Thymus (tissue), 11 donors: ENCODE data around the gene MTFR1L. TPM values are rescaled to one million over a fixed set of nuclear protein-coding genes. Genes with fewer than 3 reads are reported as not detected.
A peak's percentile ranks its signal among the peaks of the same experiment; 100 is the strongest.

ENCODE experiments used
- DNase-seq, 9 donors: peaks; one replicate each; pipeline ENCODE4 v3.0.0-alpha.2; 2013; ENCODE audit warnings: low spot score in 9 of 9, low read depth in 6 of 9, missing footprints in 1 of 9
- H3K27ac ChIP-seq, 2 donors: one replicate each; pipeline ENCODE4 v1.5.1; 2013; ENCODE audit warnings: control low read depth in 1 of 2, low read depth in 1 of 2, low read length in 1 of 2, mild to moderate bottlenecking in 1 of 2, moderate library complexity in 1 of 2
- H3K27me3 ChIP-seq, 2 donors: one replicate each; pipeline ENCODE4 v1.5.1; 2013; ENCODE audit warnings: low read length in 1 of 2; ENCODE audit not compliant: control insufficient read depth in 2 of 2, insufficient read depth in 1 of 2
- H3K36me3 ChIP-seq, 2 donors: one replicate each; pipeline ENCODE4 v1.5.1; 2013; ENCODE audit warnings: low read length in 1 of 2, mild to moderate bottlenecking in 1 of 2, moderate library complexity in 1 of 2; ENCODE audit not compliant: control insufficient read depth in 2 of 2, insufficient read depth in 2 of 2
- H3K4me1 ChIP-seq, 2 donors: one replicate each; pipeline ENCODE4 v1.5.1; 2013; ENCODE audit warnings: low read length in 2 of 2; ENCODE audit not compliant: control insufficient read depth in 2 of 2, insufficient read depth in 2 of 2
- H3K4me3 ChIP-seq, 2 donors: one replicate each; pipeline ENCODE4 v1.5.1; 2013; ENCODE audit warnings: low read length in 2 of 2, control low read depth in 1 of 2, mild to moderate bottlenecking in 1 of 2
- H3K9me3 ChIP-seq, 2 donors: one replicate each; pipeline ENCODE4 v1.5.1; 2013; ENCODE audit warnings: low read length in 1 of 2, mild to moderate bottlenecking in 1 of 2; ENCODE audit not compliant: control insufficient read depth in 2 of 2, insufficient read depth in 1 of 2
- WGBS: extraction: QIAGEN DNeasy Blood & Tissue Kit; methylation state at CpG from one replicate; pipeline ENCODE4 v1.1.7; 2013; 5-methylcytosine and 5-hydroxymethylcytosine counted together
- polyA plus RNA-seq: library from polyadenylated mRNA; stranded (reverse); fragments of 200-250 nt; gene quantifications from one replicate; pipeline ENCODE4 v1.2.3, GENCODE V29; 2013
- total RNA-seq: library from RNA; stranded (reverse); fragments of 120-200 nt; gene quantifications from one replicate; pipeline ENCODE4 v1.2.4, GENCODE V29; 2013
- donor health status: healthy.

The MTFR1L gene
- total and polyA plus RNA-seq, 2 donors, result 21.5 to 53.9 TPM

- Histone ChIP-seq H3K36me3 (no peaks in the 10 kb centered on the region), H3K4me1 (peaks cover 11 to 26% of the 10 kb centered on the region in 2 donors), H3K9me3 (peaks cover 0 to 10% of the 10 kb centered on the region in 2 donors), H3K4me3 (peak within 1 kb of the TSS; percentile 40 to 64), H3K27ac (peak within 1 kb of the TSS in 1 of 2 donors; percentile 81), H3K27me3 (peaks cover 7 to 27% of the 10 kb centered on the region in 2 donors)
- under 1% methylated on average over 75 of the region's 75 CpGs for WGBS
- peak in 7 of 9 donors; percentile 26 to 73 (median 43) for DNase-seq
Observed at GRCh38 chr1:25875154-25875855, 55.6 kb downstream of the MTFR1L start, which contains the start of gene PAQR7. Gene PAQR7, minus strand, starts transcription at chr1:25875708. Its CDS starts 11,869 bp downstream, at chr1:25863839.

- Histone ChIP-seq H3K4me3 (peak overlapping the region; percentile 26 to 64), H3K27me3 (peaks cover 7 to 27% of the 10 kb centered on the region in 2 donors), H3K4me1 (peaks cover 11 to 24% of the 10 kb centered on the region in 2 donors), H3K36me3 (no peaks in the 10 kb centered on the region), H3K27ac (peak overlapping the region in 1 of 2 donors; percentile 53), H3K9me3 (peaks cover 0 to 10% of the 10 kb centered on the region in 2 donors)
- DNase-seq, result no peak
- 41% methylated on average over 32 of the region's 32 CpGs for WGBS
Observed at GRCh38 chr1:25875856-25876692, 56.3 kb downstream of the MTFR1L start.

- 86% methylated on average over 2 of the region's 2 CpGs for WGBS
Observed at GRCh38 chr1:25876693-25877077, 56.9 kb downstream of the MTFR1L start.

GRCh38 chr1:25877155-25877554, 57.4 kb downstream of the MTFR1L start:
- no peak for DNase-seq
- peaks cover 7 to 27% of the 10 kb centered on the region in 2 donors for H3K27me3 ChIP-seq
- H3K4me3 ChIP-seq, result no peak overlapping the region
- H3K36me3 ChIP-seq, result no peaks in the 10 kb centered on the region
- H3K4me1 ChIP-seq, result peaks cover 11 to 16% of the 10 kb centered on the region in 2 donors
- H3K27ac ChIP-seq, result no peak overlapping the region
- H3K9me3 ChIP-seq, result peaks cover 0 to 8% of the 10 kb centered on the region in 2 donors
- WGBS, result 92% methylated on average over 2 of the region's 2 CpGs

More at GRCh38 chr1:25876693-25877077, 56.9 kb downstream of the MTFR1L start:
- Histone ChIP-seq H3K9me3 (peaks cover 0 to 10% of the 10 kb centered on the region in 2 donors), H3K27me3 (peaks cover 7 to 27% of the 10 kb centered on the region in 2 donors), H3K4me1 (peaks cover 11 to 18% of the 10 kb centered on the region in 2 donors), H3K4me3 (no peak overlapping the region), H3K27ac (no peak overlapping the region), H3K36me3 (no peaks in the 10 kb centered on the region)
- DNase-seq, result no peak

- peaks cover 11 to 16% of the 10 kb centered on the region in 2 donors for H3K4me1 ChIP-seq
- no peak overlapping the region for H3K27ac ChIP-seq
- no peaks in the 10 kb centered on the region for H3K36me3 ChIP-seq
- 95% methylated on average over 5 of the region's 5 CpGs for WGBS
- H3K9me3 ChIP-seq, result peaks cover 0 to 6% of the 10 kb centered on the region in 2 donors
- peaks cover 7 to 27% of the 10 kb centered on the region in 2 donors for H3K27me3 ChIP-seq
- DNase-seq, result no peak
- no peak overlapping the region for H3K4me3 ChIP-seq
Observed at GRCh38 chr1:25878690-25879089, 58.9 kb downstream of the MTFR1L start.

- no peak overlapping the region for H3K4me3 ChIP-seq
- peaks cover 8 to 10% of the 10 kb centered on the region in 2 donors for H3K4me1 ChIP-seq
- no peak overlapping the region for H3K27ac ChIP-seq
- no peak for DNase-seq
- H3K27me3 ChIP-seq, result peaks cover 4 to 21% of the 10 kb centered on the region in 2 donors
- H3K36me3 ChIP-seq, result no peaks in the 10 kb centered on the region
- H3K9me3 ChIP-seq, result peaks cover 0 to 2% of the 10 kb centered on the region in 2 donors
- 92% methylated on average over 2 of the region's 2 CpGs for WGBS
Observed at GRCh38 chr1:25879675-25880074, 59.9 kb downstream of the MTFR1L start.

GRCh38 chr1:25880518-25880917, 60.8 kb downstream of the MTFR1L start:
- Histone ChIP-seq H3K9me3 (no peaks in the 10 kb centered on the region), H3K4me1 (peaks cover 2 to 5% of the 10 kb centered on the region in 2 donors), H3K27me3 (peaks cover 2 to 12% of the 10 kb centered on the region in 2 donors), H3K36me3 (peaks cover 0 to 1% of the 10 kb centered on the region in 2 donors), H3K4me3 (no peak overlapping the region), H3K27ac (no peak overlapping the region)
- DNase-seq, result no peak
- 98% methylated on average over 5 of the region's 5 CpGs for whole genome bisulfite sequencing

GRCh38 chr1:25881266-25881665, 61.5 kb downstream of the MTFR1L start:
- Histone ChIP-seq H3K27me3 (peaks cover 2 to 5% of the 10 kb centered on the region in 2 donors), H3K4me1 (no peaks in the 10 kb centered on the region), H3K36me3 (peaks cover 2 to 3% of the 10 kb centered on the region in 2 donors), H3K9me3 (no peaks in the 10 kb centered on the region), H3K4me3 (no peak overlapping the region), H3K27ac (no peak overlapping the region)
- no peak for DNase-seq
- 97% methylated on average over 11 of the region's 11 CpGs for WGBS
